Fibroblast of pulmonary artery (primary cell): Measurements from ENCODE around the gene RAET1G.
"Not testable (repeated sequence)": the region's sequence is repeated elsewhere in the genome, so short reads cannot be mapped to it uniquely, and the experiment has no call there.

Experiments used
- DNase-seq: peaks from one replicate; pipeline ENCODE4 v3.0.0-alpha.2; 2010; ENCODE audit warnings: low read depth
- H3K4me3 ChIP-seq: replicated peaks from 2 replicates; pipeline ENCODE4 v1.5.1; 2011; ENCODE audit warnings: low read depth, mild to moderate bottlenecking, control low read depth, low read length, moderate library complexity
- CTCF ChIP-seq: IDR thresholded peaks from 2 replicates; pipeline ENCODE4 v1.5.1; 2011; ENCODE audit warnings: mild to moderate bottlenecking, control low read depth, low read length, inconsistent platforms; ENCODE audit errors: missing control alignments

RAET1G gene

GRCh38 chr6:149895833-149896271 is 27.1 kb downstream of the RAET1G start:
- TF ChIP-seq CTCF, result no peak
- DNase-seq, result peak; percentile 49
- H3K4me3 ChIP-seq, result no peak overlapping the region

- H3K4me3 ChIP-seq, result no peak overlapping the region
- DNase-seq, result peak; percentile 79
- no peak for TF ChIP-seq CTCF
Observed at GRCh38 chr6:149895048-149895590, 27.8 kb downstream of the RAET1G start.

- DNase-seq, H3K4me3 ChIP-seq: not testable (repeated sequence)
Observed at GRCh38 chr6:149891864-149892263, 31.1 kb downstream of the RAET1G start.

GRCh38 chr6:149891259-149891658 is 31.7 kb downstream of the RAET1G start:
- DNase-seq, result no peak
- H3K4me3 ChIP-seq, result no peak overlapping the region
- TF ChIP-seq CTCF, result no peak

GRCh38 chr6:149890629-149891045 is 32.3 kb downstream of the RAET1G start:
- TF ChIP-seq CTCF, result no peak
- no peak for DNase-seq
- H3K4me3 ChIP-seq, result no peak overlapping the region

- peak; percentile 26 for DNase-seq
- TF ChIP-seq CTCF, result no peak
- H3K4me3 ChIP-seq, result no peak overlapping the region
Observed at GRCh38 chr6:149889326-149889725, 33.6 kb downstream of the RAET1G start.

- H3K4me3 ChIP-seq, result no peak overlapping the region
- DNase-seq, result no peak
- TF ChIP-seq CTCF, result no peak
Observed at GRCh38 chr6:149888659-149889058, 34.3 kb downstream of the RAET1G start.
